GM12878 (cell line): ENCODE results near the gene HOXB6. TPM values are rescaled to one million over a fixed set of nuclear protein-coding genes. Genes with fewer than 3 reads are reported as not detected.

Source experiments
- ATAC-seq: fragments of 200-7000 bp; cut with Tn5 transposase; 3 replicates; pipeline ENCODE4 v1.9.1; 2020; ENCODE audit warnings: mild to moderate bottlenecking, moderate library complexity
- BruUV-seq: library from RNA; stranded (reverse); fragments of 400-500 nt; replicated peaks from 2 replicates; lab custom pipeline; 2021; lab: Mats Ljungman, UMichigan
- CTCF ChIA-PET: fragments of 300-600 bp; sonication (Branson Sonifier 250); formaldehyde crosslinking; extraction: SDS; loops from one replicate; lab custom pipeline; 2021; ENCODE audit warnings: inconsistent platforms; lab: Yijun Ruan, JAX
- POLR2A ChIA-PET: fragments of 350-600 bp; formaldehyde crosslinking; extraction: SDS; loops from one replicate; lab custom pipeline; 2021; ENCODE audit warnings: inconsistent platforms; lab: Charles Lee
- RAD21 ChIA-PET: fragments of 300-600 bp; sonication (Branson Sonifier 250); formaldehyde crosslinking; loops from one replicate; lab custom pipeline; 2023; ENCODE audit warnings: antibody characterized with exemption; ENCODE audit not compliant: unreplicated experiment; lab: Charles Lee
- SMC1A ChIA-PET: fragments of 300-600 bp; sonication (Branson Sonifier 250); formaldehyde crosslinking; loops from one replicate; lab custom pipeline; 2023; ENCODE audit not compliant: unreplicated experiment, uncharacterized antibody; lab: Charles Lee
- DNase-seq: peaks from one replicate; pipeline ENCODE4 v3.0.0-alpha.2; 2011; ENCODE audit warnings: low read depth, low spot score
- FAIRE-seq: peaks from 3 replicates; lab custom pipeline; 2011; peaks lifted over from hg19 to GRCh38; lab: Jason Lieb, UNC
- H2AFZ ChIP-seq: 2 replicates; pipeline ENCODE4 v1.6.0; 2011; ENCODE audit warnings: low read depth, low read length, control low read depth; ENCODE audit not compliant: control insufficient read depth
- H3K27ac ChIP-seq: 2 replicates; pipeline ENCODE4 v1.5.1; 2011; ENCODE audit warnings: control low read depth; ENCODE audit not compliant: control insufficient read depth, insufficient read depth
- H3K27me3 ChIP-seq, 2 experiments: replicated peaks in 1 of 2; 2 replicates each; pipeline versions ENCODE4 v1.6.0 to v1.6.1; 2011; ENCODE audit warnings: low read length in 1 of 2; ENCODE audit not compliant: control insufficient read depth in 2 of 2, insufficient read depth in 2 of 2
- H3K36me3 ChIP-seq, 2 experiments: 2 replicates each; pipeline ENCODE4 v1.5.1; 2011; ENCODE audit warnings: low read length in 1 of 2; ENCODE audit not compliant: control insufficient read depth in 2 of 2, insufficient read depth in 2 of 2
- H3K4me1 ChIP-seq: 2 replicates; pipeline ENCODE4 v1.6.1; 2011; ENCODE audit warnings: mild to moderate bottlenecking, low read length, moderate library complexity, mixed read lengths; ENCODE audit not compliant: control insufficient read depth, insufficient read depth
- H3K4me2 ChIP-seq: 2 replicates; pipeline ENCODE4 v1.6.0; 2011; ENCODE audit warnings: control low read depth; ENCODE audit not compliant: control insufficient read depth, insufficient read depth
- H3K4me3 ChIP-seq: fragments of 200-600 bp; sonication (generic); 2 replicates; pipeline ENCODE4 v1.5.1; 2016
- H3K79me2 ChIP-seq: 2 replicates; pipeline ENCODE4 v1.6.0; 2011; ENCODE audit warnings: low read length; ENCODE audit not compliant: control insufficient read depth, insufficient read depth
- H3K9ac ChIP-seq: 2 replicates; pipeline ENCODE4 v1.8.0; 2011; ENCODE audit warnings: low read length, control low read depth, mixed read lengths; ENCODE audit not compliant: control insufficient read depth, insufficient read depth
- H3K9me3 ChIP-seq: replicated peaks from 3 replicates; pipeline ENCODE4 v1.5.1; 2011; ENCODE audit warnings: mild to moderate bottlenecking, low read length; ENCODE audit not compliant: control insufficient read depth, insufficient read depth
- H4K20me1 ChIP-seq: 2 replicates; pipeline ENCODE4 v1.6.0; 2011; ENCODE audit not compliant: control insufficient read depth, insufficient read depth
- ATF7 ChIP-seq: fragments of 450-650 bp; IDR thresholded peaks from 2 replicates; pipeline ENCODE4 v1.6.1; 2016; ENCODE audit warnings: low read depth, mild to moderate bottlenecking
- EED ChIP-seq: sonication (generic); IDR thresholded peaks from 2 replicates; pipeline ENCODE4 v1.6.1; 2016; ENCODE audit warnings: antibody characterized with exemption, low read depth
- ETV6 ChIP-seq, 2 experiments: fragments of 450-650 bp in 1 of 2; IDR thresholded peaks in 1 of 2; conservative IDR thresholded peaks in 1 of 2; 2 replicates each; pipeline ENCODE4 v1.6.1; 2014; ENCODE audit warnings: antibody characterized with exemption in 1 of 2, borderline replicate concordance in 1 of 2, low read depth in 1 of 2, mild to moderate bottlenecking in 1 of 2, moderate library complexity in 1 of 2
- IRF3 ChIP-seq: fragments of 450-650 bp; IDR thresholded peaks from 2 replicates; pipeline ENCODE4 v1.6.1; 2014; ENCODE audit warnings: mild to moderate bottlenecking
- MXI1 ChIP-seq: fragments of 150-350 bp; IDR thresholded peaks from 2 replicates; pipeline ENCODE4 v1.6.1; 2011; ENCODE audit warnings: low read depth, mild to moderate bottlenecking, inconsistent platforms, low read length, improper control_type of control experiment
- ZNF274 ChIP-seq: IDR thresholded peaks from one replicate; pipeline ENCODE4 v1.8.0; 2011; ENCODE audit not compliant: insufficient read length, insufficient read depth
- ZNF622 ChIP-seq: fragments of 450-650 bp; IDR thresholded peaks from 2 replicates; pipeline ENCODE4 v1.6.1; 2017; ENCODE audit warnings: mild to moderate bottlenecking, inconsistent platforms
- WGBS: methylation state at CpG from one replicate; pipeline ENCODE4 v1.1.6; 2016; ENCODE audit warnings: low lambda C conversion rate; ENCODE audit not compliant: insufficient replicate concordance, insufficient coverage; ENCODE audit errors: missing lambda C conversion rate; 5-methylcytosine and 5-hydroxymethylcytosine counted together
- in situ Hi-C: fragments of 300-500 bp; cut with MboI; formaldehyde crosslinking; loops from 9 replicates; pipeline ENCODE4 v1.14.3; 2018; ENCODE audit warnings: mixed read lengths
- intact Hi-C: fragments of 100-400 bp; cut with micrococcal nuclease; formaldehyde crosslinking; loops from one replicate; pipeline ENCODE4 v1.14.2; 2022; ENCODE audit not compliant: unreplicated experiment
- polyA plus RNA-seq, 11 experiments: library from polyadenylated mRNA; depleted of rRNA in 4 of 11; unstranded in 6 of 11; stranded (reverse) in 5 of 11; fragments of >200 nt; fragmentation: Nextera tagmentation in 4 of 11; fragmentation: Illumina TruSeq in 1 of 11; extraction: Ambion mirVana in 4 of 11; extraction: Trizol in 1 of 11; gene quantifications; 1 replicate in 1 of 11; 2 replicates in 10 of 11; pipeline versions ENCODE4 v1.2.1 to v1.2.3, GENCODE V29; 2011 to 2016; ENCODE audit warnings: inconsistent platforms in 2 of 11, missing spikeins in 2 of 11, low read depth in 1 of 11
- total RNA-seq, 4 experiments: library from RNA; depleted of rRNA in 3 of 4; stranded (reverse); fragments of >200 nt in 3 of 4; fragmentation: Illumina TruSeq in 1 of 4; extraction: Trizol in 1 of 4; gene quantifications; 2 replicates each; pipeline versions ENCODE4 v1.2.1 to v1.2.3, GENCODE V29; 2013 to 2021
- TF ChIP-seq, protein P1 (sequence below): fragments of 450-650 bp; IDR thresholded peaks from 2 replicates; pipeline ENCODE4 v1.6.1; 2017; ENCODE audit warnings: mild to moderate bottlenecking, moderate library complexity

HOXB6 gene
- total and polyA plus RNA-seq, 10 of the 15 experiments (the other 5 are each of a cell fraction or from before 2014, with no cell fraction given) = 0.04 to 0.51 (median 0.09) TPM; not detected in 2

DNA sequence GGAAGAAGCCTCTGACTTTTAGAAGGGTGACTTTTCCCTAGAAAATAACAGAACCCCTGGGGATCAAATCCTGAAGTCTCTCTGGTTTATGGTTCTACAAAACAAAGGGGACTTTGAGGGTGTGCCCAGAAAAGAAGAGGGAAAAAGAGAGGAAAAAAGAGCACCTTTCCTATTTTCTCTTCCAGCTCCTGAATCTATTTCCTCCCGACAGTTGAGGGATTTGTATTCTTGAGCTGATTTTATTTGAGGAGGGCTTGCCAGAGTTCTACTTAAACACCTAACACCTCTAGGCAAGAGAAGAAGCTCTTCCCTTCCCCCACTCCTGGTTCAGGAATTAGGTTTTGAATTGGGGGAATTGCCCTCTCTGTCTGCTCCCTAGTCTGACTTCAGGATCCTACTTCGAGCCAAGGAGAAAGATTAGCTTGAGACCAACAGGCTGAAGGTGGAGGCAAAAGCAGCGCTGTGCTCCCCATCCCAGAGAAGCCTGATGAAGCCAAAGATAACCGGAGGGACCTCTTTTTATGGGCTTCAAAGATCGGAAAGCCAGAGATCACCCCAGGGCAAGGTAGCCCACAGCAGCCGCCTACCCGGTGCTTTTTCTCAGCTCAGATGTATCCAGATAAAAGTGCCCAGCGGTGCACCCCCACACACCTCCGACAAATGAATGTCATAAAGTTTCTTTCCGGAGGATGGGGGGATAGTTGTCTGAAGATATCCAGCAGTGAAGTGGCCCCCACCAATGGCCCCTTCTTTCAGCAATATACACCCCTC lies 15.5 kb downstream of the HOXB6 start:
- H3K27ac ChIP-seq = no peak overlapping the region
- no peaks in the 10 kb centered on the region for H3K79me2 ChIP-seq
- H3K27me3 ChIP-seq = peaks cover 0 to 8% of the 10 kb centered on the region in 2 experiments; a peak in 3 of 4 replicates
- H3K36me3 ChIP-seq = no peaks in the 10 kb centered on the region
- intact Hi-C loops = no loop called here
- in situ Hi-C loops = no loop called here
- ChIA-PET RAD21 (interaction anchor here (0.9 to 2.6 kb wide), 10 partner anchors 24 to 509 kb away, joined by 3 to 13 read pairs (median 6); no protein-coding TSS in a partner anchor), POLR2A (interaction anchor here (0.6 kb wide), 3 partner anchors 502 to 752 kb away, joined by 3 to 6 read pairs (median 3); no protein-coding TSS in a partner anchor), CTCF (interaction anchor here (0.7 to 3.3 kb wide), 12 partner anchors 12 to 540 kb away, joined by 3 to 22 read pairs (median 4); no protein-coding TSS in a partner anchor), SMC1A (interaction anchor here (0.6 to 3.0 kb wide), 11 partner anchors 10 to 517 kb away, joined by 3 to 23 read pairs (median 4); no protein-coding TSS in a partner anchor)
- no peak for TF ChIP-seq ZNF274
- no peak for TF ChIP-seq IRF3
- TF ChIP-seq ETV6 (conservative IDR thresholded peaks at IDR 0.05 in 1 of 2, IDR thresholded peaks at IDR 0.05 in 1 of 2; ENCODE audit: borderline replicate concordance in 1 of 2, low read depth in 1 of 2) = no peak
- no peak for TF ChIP-seq MXI1
- TF ChIP-seq, protein P1, sequence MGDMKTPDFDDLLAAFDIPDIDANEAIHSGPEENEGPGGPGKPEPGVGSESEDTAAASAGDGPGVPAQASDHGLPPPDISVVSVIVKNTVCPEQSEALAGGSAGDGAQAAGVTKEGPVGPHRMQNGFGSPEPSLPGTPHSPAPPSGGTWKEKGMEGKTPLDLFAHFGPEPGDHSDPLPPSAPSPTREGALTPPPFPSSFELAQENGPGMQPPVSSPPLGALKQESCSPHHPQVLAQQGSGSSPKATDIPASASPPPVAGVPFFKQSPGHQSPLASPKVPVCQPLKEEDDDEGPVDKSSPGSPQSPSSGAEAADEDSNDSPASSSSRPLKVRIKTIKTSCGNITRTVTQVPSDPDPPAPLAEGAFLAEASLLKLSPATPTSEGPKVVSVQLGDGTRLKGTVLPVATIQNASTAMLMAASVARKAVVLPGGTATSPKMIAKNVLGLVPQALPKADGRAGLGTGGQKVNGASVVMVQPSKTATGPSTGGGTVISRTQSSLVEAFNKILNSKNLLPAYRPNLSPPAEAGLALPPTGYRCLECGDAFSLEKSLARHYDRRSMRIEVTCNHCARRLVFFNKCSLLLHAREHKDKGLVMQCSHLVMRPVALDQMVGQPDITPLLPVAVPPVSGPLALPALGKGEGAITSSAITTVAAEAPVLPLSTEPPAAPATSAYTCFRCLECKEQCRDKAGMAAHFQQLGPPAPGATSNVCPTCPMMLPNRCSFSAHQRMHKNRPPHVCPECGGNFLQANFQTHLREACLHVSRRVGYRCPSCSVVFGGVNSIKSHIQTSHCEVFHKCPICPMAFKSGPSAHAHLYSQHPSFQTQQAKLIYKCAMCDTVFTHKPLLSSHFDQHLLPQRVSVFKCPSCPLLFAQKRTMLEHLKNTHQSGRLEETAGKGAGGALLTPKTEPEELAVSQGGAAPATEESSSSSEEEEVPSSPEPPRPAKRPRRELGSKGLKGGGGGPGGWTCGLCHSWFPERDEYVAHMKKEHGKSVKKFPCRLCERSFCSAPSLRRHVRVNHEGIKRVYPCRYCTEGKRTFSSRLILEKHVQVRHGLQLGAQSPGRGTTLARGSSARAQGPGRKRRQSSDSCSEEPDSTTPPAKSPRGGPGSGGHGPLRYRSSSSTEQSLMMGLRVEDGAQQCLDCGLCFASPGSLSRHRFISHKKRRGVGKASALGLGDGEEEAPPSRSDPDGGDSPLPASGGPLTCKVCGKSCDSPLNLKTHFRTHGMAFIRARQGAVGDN = no peak
- TF ChIP-seq ZNF622 = no peak
- TF ChIP-seq ATF7 = no peak
- no peak for TF ChIP-seq EED
- H3K4me1 ChIP-seq = no peaks in the 10 kb centered on the region
- H3K4me2 ChIP-seq = no peak overlapping the region
- no TSS peak for BruUV-seq
- no peak overlapping the region for H3K9ac ChIP-seq
- H2AFZ ChIP-seq = no peak overlapping the region
- 32% methylated on average over 10 of the region's 10 CpGs for WGBS
- ATAC-seq (no peak), FAIRE-seq (no peak), DNase-seq (no peak)
- H3K4me3 ChIP-seq = no peak overlapping the region
- no peaks in the 10 kb centered on the region for H4K20me1 ChIP-seq
- no peaks in the 10 kb centered on the region for H3K9me3 ChIP-seq
